ENCODE results near the gene HDAC4. TPM values are rescaled to one million over a fixed set of nuclear protein-coding genes. Genes with fewer than 3 reads are reported as not detected.
A peak's percentile ranks its signal among the peaks of the same experiment; 100 is the strongest.

Gene HDAC4
- total and polyA plus RNA-seq, 2 of the 4 experiments (the other 2 are of a cell fraction): 4.1 to 7.2 TPM

DNA sequence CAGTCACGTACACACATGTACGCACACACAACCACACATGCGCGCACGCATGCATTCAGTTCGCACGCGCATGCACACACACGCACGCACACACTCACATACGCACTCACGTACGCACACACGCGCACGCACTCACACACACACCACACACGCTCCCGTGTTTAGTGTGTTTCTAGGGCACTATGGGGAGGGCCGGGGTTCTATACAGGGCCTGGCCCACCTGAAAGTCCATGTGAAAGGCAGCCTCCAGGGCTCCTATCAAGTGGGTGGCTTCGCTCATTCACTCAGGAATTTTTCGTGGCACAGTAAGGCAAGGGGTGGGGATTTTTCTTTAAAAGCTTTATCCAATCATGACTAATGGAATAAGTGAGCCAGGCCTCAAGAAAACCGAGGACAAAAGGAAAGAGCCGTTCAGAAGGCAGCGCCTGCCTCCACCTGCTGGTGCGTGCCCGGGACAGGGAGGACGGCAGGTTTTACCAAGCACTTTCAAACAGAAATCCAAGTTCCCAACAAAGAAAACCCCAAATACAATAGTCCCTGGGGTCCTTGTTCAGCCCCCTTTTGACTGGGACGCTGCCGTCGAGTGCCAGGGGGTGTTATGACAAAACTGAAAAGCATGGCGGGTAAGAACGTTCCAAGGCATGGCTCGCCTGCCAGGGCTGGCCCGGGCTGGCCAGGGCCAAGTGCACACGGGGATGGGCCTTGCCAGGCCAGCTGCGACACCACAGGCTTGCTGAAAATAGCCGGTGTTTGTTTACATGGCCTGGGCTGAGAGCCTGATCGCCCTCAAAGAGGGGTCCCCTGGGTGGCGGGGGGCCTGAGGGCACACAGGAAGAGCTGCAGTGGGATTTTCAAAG is 110.0 kb downstream of the HDAC4 start:
- Histone ChIP-seq H4K5ac (ENCODE audit: low read depth, low read length) (peak overlapping the region; percentile 42; the same call in 1 of the 2 replicates), H3K18ac (ENCODE audit: low read depth, low read length) (peak overlapping the region; percentile 83), H3K4me3 (ENCODE audit: insufficient read depth, low read depth, low read length) (no peak overlapping the region), H3K27me3 (ENCODE audit: control insufficient read depth, insufficient read depth, low read length) (no peaks in the 10 kb centered on the region), H3K4me2 (ENCODE audit: low read depth, low read length) (no peak overlapping the region), H3K4ac (ENCODE audit: low read depth, low read length) (peak overlapping the region; percentile 57; the same call in 1 of the 2 replicates), H2BK15ac (ENCODE audit: low read depth, low read length) (peak overlapping the region; percentile 50; the same call in 1 of the 3 replicates), H2BK5ac (ENCODE audit: low read depth, low read length, poor library complexity, severe bottlenecking) (peak overlapping the region; percentile 18), H3K56ac (ENCODE audit: extremely low read depth, insufficient read depth, low read length) (no peak overlapping the region), H3K23ac (ENCODE audit: low read depth, low read length) (no peak overlapping the region), H2AFZ (replicated peaks; ENCODE audit: low read length, poor library complexity) (peak overlapping the region; percentile 0), H3K4me1 (ENCODE audit: control insufficient read depth, insufficient read depth, low read length) (peaks cover 44% of the 10 kb centered on the region), H3K79me1 (ENCODE audit: low read depth in 1 of 2, low read length in 2 of 2) (peaks cover 47 to 77% of the 10 kb centered on the region in 2 experiments), H3K9ac (ENCODE audit: low read depth, low read length) (no peak overlapping the region), H3K14ac (replicated peaks; ENCODE audit: low read depth, low read length) (peak overlapping the region; percentile 8; the same call in 1 of the 2 replicates), H4K8ac (ENCODE audit: low read depth in 2 of 2, low read length in 2 of 2) (peak overlapping the region; percentile 7 to 79; a peak in 2 of 4 replicates), H2BK20ac (ENCODE audit: low read depth, low read length) (peak overlapping the region; percentile 62; the same call in 1 of the 2 replicates), H3K27ac (ENCODE audit: insufficient read depth, low read length) (peak overlapping the region; percentile 26; the same call in 1 of the 2 replicates), H3K36me3 (ENCODE audit: control insufficient read depth, insufficient read depth, low read length) (no peaks in the 10 kb centered on the region), H2BK120ac (ENCODE audit: low read depth, low read length) (0 out of 2 replicates have a peak overlapping the region, but pooled peaks have one; percentile 14), H4K91ac (ENCODE audit: insufficient read depth, low read depth, low read length) (peak overlapping the region; percentile 30; the same call in 1 of the 2 replicates), H3K9me3 (ENCODE audit: control insufficient read depth, insufficient read depth, low read length) (no peaks in the 10 kb centered on the region), H2AK9ac (replicated peaks; ENCODE audit: low read depth, low read length, poor library complexity) (no peak overlapping the region), H4K20me1 (ENCODE audit: insufficient read depth, low read length) (peaks cover 5% of the 10 kb centered on the region), H2AK5ac (ENCODE audit: low read depth, low read length) (peak overlapping the region; percentile 96), H3K9me1 (ENCODE audit: insufficient read depth, low read length) (peaks cover 17% of the 10 kb centered on the region)
- BruUV-seq (replicated peaks): no TSS peak
- ChIA-PET CTCF (no interaction called here), POLR2A (ENCODE audit: unreplicated experiment) (no interaction called here)
- peak; percentile 22; the same call in 1 of the 2 replicates for ATAC-seq (ENCODE audit: low read depth)
- WGBS, 2 experiments (ENCODE audit: extremely low coverage in 2 of 2, insufficient read length in 1 of 2): 52 to 100% methylated on average over 8 to 11 of the region's 39 CpGs
- in situ Hi-C loops (cut with MboI; ENCODE audit: low sequenced_read_pairs): no loop called here
- no peak for DNase-seq
- intact Hi-C loops (cut with micrococcal nuclease): no loop called here
- no peak for TF ChIP-seq RAD21 (IDR thresholded peaks at IDR 0.05; ENCODE audit: low read length)
- TF ChIP-seq, protein P1, sequence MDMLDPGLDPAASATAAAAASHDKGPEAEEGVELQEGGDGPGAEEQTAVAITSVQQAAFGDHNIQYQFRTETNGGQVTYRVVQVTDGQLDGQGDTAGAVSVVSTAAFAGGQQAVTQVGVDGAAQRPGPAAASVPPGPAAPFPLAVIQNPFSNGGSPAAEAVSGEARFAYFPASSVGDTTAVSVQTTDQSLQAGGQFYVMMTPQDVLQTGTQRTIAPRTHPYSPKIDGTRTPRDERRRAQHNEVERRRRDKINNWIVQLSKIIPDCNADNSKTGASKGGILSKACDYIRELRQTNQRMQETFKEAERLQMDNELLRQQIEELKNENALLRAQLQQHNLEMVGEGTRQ (IDR thresholded peaks at IDR 0.05; ENCODE audit: low read depth, low read length): no peak
- TF ChIP-seq ELK1 (IDR thresholded peaks at IDR 0.05; ENCODE audit: borderline replicate concordance, low read depth, low read length): no peak
- TF ChIP-seq, protein P2, sequence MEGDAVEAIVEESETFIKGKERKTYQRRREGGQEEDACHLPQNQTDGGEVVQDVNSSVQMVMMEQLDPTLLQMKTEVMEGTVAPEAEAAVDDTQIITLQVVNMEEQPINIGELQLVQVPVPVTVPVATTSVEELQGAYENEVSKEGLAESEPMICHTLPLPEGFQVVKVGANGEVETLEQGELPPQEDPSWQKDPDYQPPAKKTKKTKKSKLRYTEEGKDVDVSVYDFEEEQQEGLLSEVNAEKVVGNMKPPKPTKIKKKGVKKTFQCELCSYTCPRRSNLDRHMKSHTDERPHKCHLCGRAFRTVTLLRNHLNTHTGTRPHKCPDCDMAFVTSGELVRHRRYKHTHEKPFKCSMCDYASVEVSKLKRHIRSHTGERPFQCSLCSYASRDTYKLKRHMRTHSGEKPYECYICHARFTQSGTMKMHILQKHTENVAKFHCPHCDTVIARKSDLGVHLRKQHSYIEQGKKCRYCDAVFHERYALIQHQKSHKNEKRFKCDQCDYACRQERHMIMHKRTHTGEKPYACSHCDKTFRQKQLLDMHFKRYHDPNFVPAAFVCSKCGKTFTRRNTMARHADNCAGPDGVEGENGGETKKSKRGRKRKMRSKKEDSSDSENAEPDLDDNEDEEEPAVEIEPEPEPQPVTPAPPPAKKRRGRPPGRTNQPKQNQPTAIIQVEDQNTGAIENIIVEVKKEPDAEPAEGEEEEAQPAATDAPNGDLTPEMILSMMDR (conservative IDR thresholded peaks at IDR 0.05; ENCODE audit: low read depth, low read length): 0 out of 2 replicates have a peak, but pooled peaks have one; percentile 12
- dilution Hi-C loops (cut with HindIII; ENCODE audit: low sequenced_read_pairs, unreplicated experiment): no loop called here

Measured in IMR-90 (cell line).